HepG2 (cell line): ENCODE results near the gene EFCAB13. TPM values are rescaled to one million over a fixed set of nuclear protein-coding genes. Genes with fewer than 3 reads are reported as not detected.
"Not testable (repeated sequence)": the region's sequence is repeated elsewhere in the genome, so short reads cannot be mapped to it uniquely, and the experiment has no call there.

Experiments used
- ATAC-seq: fragments of 200-7000 bp; cut with Tn5 transposase; 3 replicates; pipeline ENCODE4 v1.9.1; 2020; ENCODE audit warnings: mild to moderate bottlenecking, moderate library complexity
- BruUV-seq: library from RNA; stranded (reverse); fragments of 400-500 nt; replicated peaks from 2 replicates; lab custom pipeline; 2021; lab: Mats Ljungman, UMichigan
- CTCF ChIA-PET: fragments of 300-600 bp; formaldehyde crosslinking; extraction: SDS; loops from one replicate; lab custom pipeline; 2021; ENCODE audit warnings: low total read pairs, inconsistent platforms, low intra/inter-chr PET ratio; lab: Yijun Ruan, JAX
- POLR2A ChIA-PET: fragments of 350-600 bp; sonication (Branson Sonifier 250); formaldehyde crosslinking; loops from one replicate; lab custom pipeline; 2020; ENCODE audit warnings: antibody characterized with exemption, inconsistent platforms; lab: Yijun Ruan, JAX
- DNase-seq: peaks from one replicate; pipeline ENCODE4 v3.0.0-alpha.2; 2015; ENCODE audit warnings: low spot score
- FAIRE-seq: peaks from 3 replicates; lab custom pipeline; 2011; peaks lifted over from hg19 to GRCh38; lab: Jason Lieb, UNC
- H2AFZ ChIP-seq: one replicate; pipeline ENCODE4 v1.6.1; 2011; ENCODE audit warnings: low read length, inconsistent platforms
- H3K27ac ChIP-seq: fragments of 300-600 bp; 3 replicates; pipeline ENCODE4 v1.8.0; 2011; ENCODE audit warnings: mixed run types, mild to moderate bottlenecking, mixed read lengths, low read length, inconsistent platforms; ENCODE audit not compliant: insufficient read depth; ENCODE audit errors: extremely low read length
- H3K27me3 ChIP-seq, 2 experiments: fragments of 200-600 bp in 1 of 2; 2 replicates in 1 of 2; 3 replicates in 1 of 2; pipeline versions ENCODE4 v1.6.0 to v1.8.0; 2011; ENCODE audit warnings: low read length in 2 of 2, mild to moderate bottlenecking in 2 of 2, moderate library complexity in 2 of 2, inconsistent platforms in 1 of 2; ENCODE audit not compliant: insufficient read depth in 2 of 2, control insufficient read depth in 1 of 2
- H3K36me3 ChIP-seq, 2 experiments: fragments of 200-600 bp in 1 of 2; replicated peaks in 1 of 2; 2 replicates in 1 of 2; 3 replicates in 1 of 2; pipeline versions ENCODE4 v1.5.1 to v1.8.0; 2011; ENCODE audit warnings: low read length in 2 of 2, inconsistent platforms in 1 of 2; ENCODE audit not compliant: insufficient read depth in 2 of 2, control insufficient read depth in 1 of 2
- H3K4me1 ChIP-seq: 2 replicates; pipeline ENCODE4 v1.5.1; 2012; ENCODE audit warnings: low read length, inconsistent platforms; ENCODE audit not compliant: insufficient read depth
- H3K4me2 ChIP-seq: 2 replicates; pipeline ENCODE4 v1.6.0; 2011; ENCODE audit warnings: low read depth, low read length, inconsistent platforms
- H3K4me3 ChIP-seq, 3 experiments: fragments of 200-600 bp in 1 of 3; sonication (generic), shearing (Covaris generic) in 1 of 3; replicated peaks in 1 of 3; 2 replicates each; pipeline ENCODE4 v1.5.1; 2011 to 2016; ENCODE audit warnings: low read length in 3 of 3, inconsistent platforms in 2 of 3, low read depth in 2 of 3, mild to moderate bottlenecking in 2 of 3, control low read depth in 1 of 3, mixed read lengths in 1 of 3; ENCODE audit not compliant: insufficient read depth in 1 of 3
- H3K79me2 ChIP-seq: one replicate; pipeline ENCODE4 v1.6.1; 2011; ENCODE audit warnings: low read length, inconsistent platforms; ENCODE audit not compliant: insufficient read depth
- H3K9ac ChIP-seq: 2 replicates; pipeline ENCODE4 v1.6.0; 2011; ENCODE audit warnings: mild to moderate bottlenecking, low read depth, low read length, inconsistent platforms; ENCODE audit not compliant: insufficient read depth
- H3K9me3 ChIP-seq: 2 replicates; pipeline ENCODE4 v1.5.1; 2012; ENCODE audit warnings: mild to moderate bottlenecking, low read length
- H4K20me1 ChIP-seq: 2 replicates; pipeline ENCODE4 v1.6.0; 2011; ENCODE audit warnings: inconsistent platforms, mild to moderate bottlenecking, low read length, moderate library complexity; ENCODE audit not compliant: insufficient read depth
- CBX1 ChIP-seq: IDR thresholded peaks from one replicate; pipeline ENCODE4 v1.6.1; 2016; ENCODE audit warnings: antibody characterized with exemption, low read depth
- CBX5 ChIP-seq: sonication (generic); formaldehyde crosslinking; IDR thresholded peaks from 2 replicates; pipeline ENCODE4 v1.4.0; 2020; ENCODE audit warnings: missing genetic modification reagents, borderline replicate concordance
- CEBPB ChIP-seq: IDR thresholded peaks from 2 replicates; pipeline ENCODE4 v1.6.1; 2011; ENCODE audit warnings: low read depth, low read length, improper control_type of control experiment, borderline replicate concordance
- ELF1 ChIP-seq: sonication (generic); formaldehyde crosslinking; IDR thresholded peaks from 2 replicates; pipeline ENCODE4 v1.4.0; 2020; ENCODE audit warnings: missing genetic modification reagents
- GRHL1 ChIP-seq: sonication (generic); formaldehyde crosslinking; conservative IDR thresholded peaks from 2 replicates; pipeline ENCODE4 v1.8.0; 2022; ENCODE audit warnings: missing genetic modification reagents
- WGBS: methylation state at CpG from one replicate; pipeline ENCODE4 v1.1.6; 2017; ENCODE audit warnings: low lambda C conversion rate; 5-methylcytosine and 5-hydroxymethylcytosine counted together
- in situ Hi-C: cut with HindIII; loops from 2 replicates; pipeline ENCODE4 v1.10.0; 2017; ENCODE audit warnings: low pct_unique_long_range_greater_than_20kb; ENCODE audit not compliant: extremely low pct_ligation_motif_present
- intact Hi-C: fragments of 100-400 bp; cut with micrococcal nuclease; formaldehyde crosslinking; loops from one replicate; pipeline ENCODE4 v1.10.0; 2022; ENCODE audit not compliant: unreplicated experiment
- polyA plus RNA-seq, 8 experiments: library from polyadenylated mRNA; depleted of rRNA in 3 of 8; stranded (reverse) in 7 of 8; unstranded in 1 of 8; fragments of >200 nt; fragmentation: Illumina TruSeq in 4 of 8; extraction: Trizol in 4 of 8; gene quantifications; 2 replicates each; pipeline versions ENCODE4 v1.2.1 to v1.2.3, GENCODE V29; 2011 to 2016; ENCODE audit warnings: low read depth in 4 of 8, missing spikeins in 1 of 8, mixed read lengths in 1 of 8; ENCODE audit not compliant: insufficient read depth in 1 of 8
- total RNA-seq, 5 experiments: library from RNA; depleted of rRNA; stranded (reverse); fragments of >200 nt; fragmentation: Illumina TruSeq; extraction: Trizol; gene quantifications; 2 replicates each; pipeline ENCODE4 v1.2.3, GENCODE V29; 2016; ENCODE audit warnings: low read depth in 1 of 5
- TF ChIP-seq, protein P1 (sequence below): sonication (generic); formaldehyde crosslinking; IDR thresholded peaks from 2 replicates; pipeline ENCODE4 v1.5.0; 2020; ENCODE audit warnings: mild to moderate bottlenecking, missing genetic modification reagents, borderline replicate concordance

Gene EFCAB13
- total and polyA plus RNA-seq, 2 of the 13 experiments (the other 11 are each of a cell fraction or from before 2014, with no cell fraction given): 0.22 to 0.71 TPM

GRCh38 chr17:47465165-47465564 is 141.4 kb downstream of the EFCAB13 start (continued):
- TF ChIP-seq GRHL1 (CRISPR knock-in tag) (no peak), CEBPB (no peak), CBX5 (CRISPR knock-in tag) (no peak), ELF1 (CRISPR knock-in tag) (no peak), CBX1 (no peak)
- TF ChIP-seq, protein P1, sequence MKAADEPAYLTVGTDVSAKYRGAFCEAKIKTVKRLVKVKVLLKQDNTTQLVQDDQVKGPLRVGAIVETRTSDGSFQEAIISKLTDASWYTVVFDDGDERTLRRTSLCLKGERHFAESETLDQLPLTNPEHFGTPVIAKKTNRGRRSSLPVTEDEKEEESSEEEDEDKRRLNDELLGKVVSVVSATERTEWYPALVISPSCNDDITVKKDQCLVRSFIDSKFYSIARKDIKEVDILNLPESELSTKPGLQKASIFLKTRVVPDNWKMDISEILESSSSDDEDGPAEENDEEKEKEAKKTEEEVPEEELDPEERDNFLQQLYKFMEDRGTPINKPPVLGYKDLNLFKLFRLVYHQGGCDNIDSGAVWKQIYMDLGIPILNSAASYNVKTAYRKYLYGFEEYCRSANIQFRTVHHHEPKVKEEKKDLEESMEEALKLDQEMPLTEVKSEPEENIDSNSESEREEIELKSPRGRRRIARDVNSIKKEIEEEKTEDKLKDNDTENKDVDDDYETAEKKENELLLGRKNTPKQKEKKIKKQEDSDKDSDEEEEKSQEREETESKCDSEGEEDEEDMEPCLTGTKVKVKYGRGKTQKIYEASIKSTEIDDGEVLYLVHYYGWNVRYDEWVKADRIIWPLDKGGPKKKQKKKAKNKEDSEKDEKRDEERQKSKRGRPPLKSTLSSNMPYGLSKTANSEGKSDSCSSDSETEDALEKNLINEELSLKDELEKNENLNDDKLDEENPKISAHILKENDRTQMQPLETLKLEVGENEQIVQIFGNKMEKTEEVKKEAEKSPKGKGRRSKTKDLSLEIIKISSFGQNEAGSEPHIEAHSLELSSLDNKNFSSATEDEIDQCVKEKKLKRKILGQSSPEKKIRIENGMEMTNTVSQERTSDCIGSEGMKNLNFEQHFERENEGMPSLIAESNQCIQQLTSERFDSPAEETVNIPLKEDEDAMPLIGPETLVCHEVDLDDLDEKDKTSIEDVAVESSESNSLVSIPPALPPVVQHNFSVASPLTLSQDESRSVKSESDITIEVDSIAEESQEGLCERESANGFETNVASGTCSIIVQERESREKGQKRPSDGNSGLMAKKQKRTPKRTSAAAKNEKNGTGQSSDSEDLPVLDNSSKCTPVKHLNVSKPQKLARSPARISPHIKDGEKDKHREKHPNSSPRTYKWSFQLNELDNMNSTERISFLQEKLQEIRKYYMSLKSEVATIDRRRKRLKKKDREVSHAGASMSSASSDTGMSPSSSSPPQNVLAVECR (CRISPR knock-in tag): no peak

GRCh38 chr17:47466976-47467375 is 143.2 kb downstream of the EFCAB13 start:
- H3K36me3 ChIP-seq, H3K27ac ChIP-seq, H3K4me2 ChIP-seq, CTCF ChIA-PET, POLR2A ChIA-PET, H2AFZ ChIP-seq, H3K4me1 ChIP-seq, H4K20me1 ChIP-seq, intact Hi-C loops, H3K79me2 ChIP-seq, BruUV-seq, H3K27me3 ChIP-seq, H3K4me3 ChIP-seq, H3K9me3 ChIP-seq, H3K9ac ChIP-seq, in situ Hi-C loops, FAIRE-seq, DNase-seq, ATAC-seq: not testable (repeated sequence)
- 99% methylated on average over 4 of the region's 4 CpGs for whole genome bisulfite sequencing
